ENCODE results near the gene SCGB1A1.

DNA sequence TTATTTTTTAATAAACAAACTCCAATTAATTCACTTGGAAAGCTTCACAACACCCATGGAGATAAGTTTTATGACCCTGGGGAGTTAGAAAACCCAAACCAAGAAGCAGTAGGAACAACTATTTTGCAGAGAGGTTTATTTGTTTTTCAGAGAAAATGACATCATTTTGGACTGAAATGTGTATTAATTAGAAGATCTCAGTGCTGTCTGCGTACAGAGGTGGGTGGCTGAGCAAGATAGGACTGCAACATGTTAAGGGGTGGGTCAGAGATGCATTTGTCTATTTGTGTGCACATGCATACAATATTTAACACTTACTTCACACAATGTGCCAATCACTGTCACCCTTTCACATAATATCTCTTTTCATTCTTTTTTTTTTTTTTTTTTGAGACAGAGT lies 1.1 kb downstream of the SCGB1A1 start:
- TF ChIP-seq, protein P1, sequence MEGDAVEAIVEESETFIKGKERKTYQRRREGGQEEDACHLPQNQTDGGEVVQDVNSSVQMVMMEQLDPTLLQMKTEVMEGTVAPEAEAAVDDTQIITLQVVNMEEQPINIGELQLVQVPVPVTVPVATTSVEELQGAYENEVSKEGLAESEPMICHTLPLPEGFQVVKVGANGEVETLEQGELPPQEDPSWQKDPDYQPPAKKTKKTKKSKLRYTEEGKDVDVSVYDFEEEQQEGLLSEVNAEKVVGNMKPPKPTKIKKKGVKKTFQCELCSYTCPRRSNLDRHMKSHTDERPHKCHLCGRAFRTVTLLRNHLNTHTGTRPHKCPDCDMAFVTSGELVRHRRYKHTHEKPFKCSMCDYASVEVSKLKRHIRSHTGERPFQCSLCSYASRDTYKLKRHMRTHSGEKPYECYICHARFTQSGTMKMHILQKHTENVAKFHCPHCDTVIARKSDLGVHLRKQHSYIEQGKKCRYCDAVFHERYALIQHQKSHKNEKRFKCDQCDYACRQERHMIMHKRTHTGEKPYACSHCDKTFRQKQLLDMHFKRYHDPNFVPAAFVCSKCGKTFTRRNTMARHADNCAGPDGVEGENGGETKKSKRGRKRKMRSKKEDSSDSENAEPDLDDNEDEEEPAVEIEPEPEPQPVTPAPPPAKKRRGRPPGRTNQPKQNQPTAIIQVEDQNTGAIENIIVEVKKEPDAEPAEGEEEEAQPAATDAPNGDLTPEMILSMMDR (IDR thresholded peaks at IDR 0.05), result no peak
- TF ChIP-seq POLR2A (IDR thresholded peaks at IDR 0.05), result no peak

Data from sigmoid colon (tissue), 3 donors.